Stomach (tissue), 4 donors: ENCODE results near the gene WDR73.

Source experiments
- CTCF ChIP-seq, 7 experiments: fragments of 450-650 bp in 4 of 7; fragments of 200-600 bp in 3 of 7; sonication (generic) in 3 of 7; IDR thresholded peaks; one replicate each; pipeline ENCODE4 v1.5.1; 2016 to 2019; ENCODE audit warnings: antibody characterized with exemption in 7 of 7, control low read depth in 2 of 7, mild to moderate bottlenecking in 1 of 7
- POLR2A ChIP-seq, 4 donors: fragments of 450-650 bp; IDR thresholded peaks; one replicate each; pipeline ENCODE4 v1.6.1; 2016; ENCODE audit warnings: antibody characterized with exemption in 4 of 4, control low read depth in 2 of 4, mild to moderate bottlenecking in 1 of 4, moderate library complexity in 1 of 4
- POLR2AphosphoS5 ChIP-seq, 3 donors: sonication (generic); formaldehyde crosslinking; IDR thresholded peaks; one replicate each; pipeline ENCODE4 v1.6.1; 2016; ENCODE audit warnings: antibody characterized with exemption in 3 of 3

- TF ChIP-seq CTCF (IDR thresholded peaks at IDR 0.05) (no peak), POLR2A (IDR thresholded peaks at IDR 0.05) (no peak), POLR2AphosphoS5 (IDR thresholded peaks at IDR 0.05) (no peak)
These were observed 29.7 kb downstream of the WDR73 start for GRCh38 chr15:84624359-84624758.
